HCT116 (cell line): Measurements from ENCODE around the gene RSPO1. TPM values are rescaled to one million over a fixed set of nuclear protein-coding genes. Genes with fewer than 3 reads are reported as not detected.

Experiments used
- ATAC-seq: fragments of 200-7000 bp; cut with Tn5 transposase; 2 replicates; pipeline ENCODE4 v1.9.1; 2020; ENCODE audit warnings: mild to moderate bottlenecking, moderate library complexity
- BruUV-seq: library from RNA; stranded (reverse); fragments of 400-500 nt; replicated peaks from 2 replicates; lab custom pipeline; 2021; lab: Mats Ljungman, UMichigan
- CTCF ChIA-PET: fragments of 300-600 bp; sonication (Branson Sonifier 250); formaldehyde crosslinking; loops from one replicate; lab custom pipeline; 2021; ENCODE audit warnings: antibody characterized with exemption; lab: Charles Lee
- POLR2A ChIA-PET: fragments of 300-600, 350-600 bp; sonication (Branson Sonifier 250); formaldehyde crosslinking; loops from one replicate; lab custom pipeline; 2021; ENCODE audit warnings: antibody characterized with exemption; lab: Charles Lee
- RAD21 ChIA-PET, 2 experiments: fragments of 300-600 bp; sonication (Branson Sonifier 250); formaldehyde crosslinking; loops; one replicate each; lab custom pipeline; 2023; ENCODE audit warnings: low total read pairs in 2 of 2; ENCODE audit not compliant: uncharacterized antibody in 2 of 2, unreplicated experiment in 2 of 2, low non-redundant PET in 1 of 2; lab: Charles Lee
- DNase-seq: peaks from one replicate; pipeline ENCODE4 v3.0.0-alpha.2; 2010; ENCODE audit warnings: low read depth, low spot score
- H2AFZ ChIP-seq: fragments of 200-600 bp; shearing (Covaris generic), sonication (generic); 2 replicates; pipeline ENCODE4 v1.6.1; 2017; ENCODE audit warnings: low read depth, mixed run types, mixed read lengths, antibody characterized with exemption, low read length; ENCODE audit not compliant: poor library complexity, severe bottlenecking
- H3K27ac ChIP-seq: 2 replicates; pipeline ENCODE4 v1.5.1; 2012; ENCODE audit warnings: low read depth, low read length
- H3K27me3 ChIP-seq: fragments of 200-600 bp; sonication (generic); 2 replicates; pipeline ENCODE4 v1.6.1; 2016; ENCODE audit warnings: mixed run types, low read length, mixed read lengths; ENCODE audit not compliant: insufficient read depth
- H3K36me3 ChIP-seq, 2 experiments: fragments of 200-500 bp in 1 of 2; fragments of 200-600 bp in 1 of 2; sonication (Bioruptor generic) in 1 of 2; sonication (generic) in 1 of 2; 2 replicates each; pipeline versions ENCODE4 v1.5.1 to v1.6.1; 2014 to 2016; ENCODE audit warnings: low read length in 2 of 2, inconsistent platforms in 1 of 2, mixed read lengths in 1 of 2, mixed run types in 1 of 2; ENCODE audit not compliant: insufficient read depth in 2 of 2, control insufficient read depth in 1 of 2
- H3K4me1 ChIP-seq, 2 experiments: fragments of 200-600 bp in 1 of 2; sonication (generic) in 1 of 2; 2 replicates each; pipeline versions ENCODE4 v1.5.1 to v1.6.1; 2012 to 2017; ENCODE audit warnings: low read length in 2 of 2, inconsistent platforms in 1 of 2, mild to moderate bottlenecking in 1 of 2, mixed read lengths in 1 of 2, mixed run types in 1 of 2, moderate library complexity in 1 of 2; ENCODE audit not compliant: insufficient read depth in 2 of 2, control insufficient read depth in 1 of 2
- H3K4me2 ChIP-seq: fragments of 200-600 bp; sonication (generic); 2 replicates; pipeline ENCODE4 v1.6.1; 2017; ENCODE audit warnings: mixed run types, low read length, mixed read lengths
- H3K4me3 ChIP-seq, 2 experiments: fragments of 200-600 bp in 1 of 2; sonication (generic) in 1 of 2; replicated peaks in 1 of 2; 2 replicates each; pipeline ENCODE4 v1.5.1; 2011 to 2016; ENCODE audit warnings: low read length in 2 of 2, control low read depth in 1 of 2, low read depth in 1 of 2, mild to moderate bottlenecking in 1 of 2, mixed read lengths in 1 of 2, mixed run types in 1 of 2
- H3K79me2 ChIP-seq: fragments of 200-600 bp; sonication (generic); 2 replicates; pipeline ENCODE4 v1.6.1; 2017; ENCODE audit warnings: mild to moderate bottlenecking, mixed run types, low read length, moderate library complexity, mixed read lengths; ENCODE audit not compliant: insufficient read depth
- H3K9ac ChIP-seq: fragments of 200-600 bp; sonication (generic); 2 replicates; pipeline ENCODE4 v1.6.1; 2016; ENCODE audit warnings: low read length, mixed read lengths
- H3K9me2 ChIP-seq: fragments of 200-600 bp; sonication (generic), shearing (Covaris generic); 2 replicates; pipeline ENCODE4 v1.6.1; 2017; ENCODE audit warnings: mixed run types, mild to moderate bottlenecking, moderate library complexity; ENCODE audit not compliant: insufficient read depth
- H3K9me3 ChIP-seq, 2 experiments: fragments of 200-500 bp in 1 of 2; fragments of 200-600 bp in 1 of 2; sonication (Bioruptor generic) in 1 of 2; sonication (generic) in 1 of 2; 2 replicates each; pipeline ENCODE4 v1.6.1; 2014 to 2017; ENCODE audit warnings: low read length in 2 of 2, mixed read lengths in 2 of 2, inconsistent platforms in 1 of 2, low read depth in 1 of 2, mild to moderate bottlenecking in 1 of 2, mixed run types in 1 of 2, moderate library complexity in 1 of 2; ENCODE audit not compliant: control insufficient read depth in 1 of 2, insufficient read depth in 1 of 2
- H4K20me1 ChIP-seq: fragments of 200-600 bp; sonication (generic), shearing (Covaris generic); 2 replicates; pipeline ENCODE4 v1.6.1; 2017; ENCODE audit warnings: mixed run types, mild to moderate bottlenecking, moderate library complexity; ENCODE audit not compliant: insufficient read depth
- ATF3 ChIP-seq: IDR thresholded peaks from 2 replicates; pipeline ENCODE4 v1.6.1; 2012
- CBX3 ChIP-seq: IDR thresholded peaks from 2 replicates; pipeline ENCODE4 v1.6.1; 2012; ENCODE audit warnings: low read depth
- EZH2 ChIP-seq: fragments of 200-600 bp; sonication (generic); IDR thresholded peaks from 2 replicates; pipeline ENCODE4 v1.6.1; 2017; ENCODE audit warnings: antibody characterized with exemption, mixed run types
- EZH2phosphoT487 ChIP-seq: fragments of 200-600 bp; IDR thresholded peaks from 2 replicates; pipeline ENCODE4 v1.6.1; 2018; ENCODE audit warnings: antibody characterized with exemption, borderline replicate concordance
- FOSL1 ChIP-seq: IDR thresholded peaks from 2 replicates; pipeline ENCODE4 v1.6.1; 2012; ENCODE audit warnings: low read depth
- POLR2A ChIP-seq: IDR thresholded peaks from 2 replicates; pipeline ENCODE4 v1.7.0; 2011; ENCODE audit warnings: borderline replicate concordance; ENCODE audit not compliant: insufficient read depth, insufficient read length; ENCODE audit errors: extremely low read depth
- SIN3A ChIP-seq: IDR thresholded peaks from 2 replicates; pipeline ENCODE4 v1.6.1; 2012; ENCODE audit warnings: low read depth
- SP1 ChIP-seq: IDR thresholded peaks from 2 replicates; pipeline ENCODE4 v1.6.1; 2012; ENCODE audit warnings: low read depth
- SRF ChIP-seq: IDR thresholded peaks from 2 replicates; pipeline ENCODE4 v1.6.1; 2012; ENCODE audit warnings: low read depth
- TCF7L2 ChIP-seq: IDR thresholded peaks from 2 replicates; pipeline ENCODE4 v1.7.0; 2011; ENCODE audit warnings: borderline replicate concordance, inconsistent platforms; ENCODE audit not compliant: insufficient read depth, insufficient read length; ENCODE audit errors: extremely low read depth
- ZNF274 ChIP-seq: fragments of 200-500 bp; sonication (Bioruptor generic); IDR thresholded peaks from 2 replicates; pipeline ENCODE4 v1.6.1; 2014; ENCODE audit warnings: mild to moderate bottlenecking, low read depth, low read length, inconsistent platforms
- intact Hi-C: fragments of 100-400 bp; cut with micrococcal nuclease; formaldehyde crosslinking; loops from 2 replicates; pipeline ENCODE4 v1.10.0; 2022
- total RNA-seq: library from RNA; stranded (reverse); gene quantifications from one replicate; pipeline ENCODE4 v1.2.1, GENCODE V29; 2021; ENCODE audit not compliant: unreplicated experiment
- TF ChIP-seq, protein P1 (sequence below): IDR thresholded peaks from 2 replicates; pipeline ENCODE4 v1.6.1; 2012

Gene RSPO1
- total RNA-seq, 1 experiment from 2014 or later, result 0.15 TPM

DNA sequence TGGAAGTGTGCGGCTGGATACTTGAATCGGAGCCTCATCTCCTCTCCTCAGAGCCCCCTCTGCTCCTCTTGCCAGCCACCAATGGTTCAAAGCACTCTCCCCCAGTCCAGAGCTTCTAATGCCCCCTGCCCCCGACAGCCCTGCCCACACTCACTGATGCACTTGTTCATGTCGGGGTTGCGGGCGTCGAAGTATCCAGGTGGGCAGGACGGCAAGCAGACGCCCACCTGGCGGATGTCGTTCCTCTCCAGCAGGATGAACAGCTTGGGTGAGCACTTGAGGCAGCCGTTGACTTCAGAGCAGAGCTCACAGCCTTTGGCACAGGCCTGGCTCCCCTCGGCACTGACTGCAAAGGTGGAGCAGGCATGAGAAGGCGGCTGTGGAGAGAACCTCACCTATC, 18.4 kb downstream of the RSPO1 start:
- no peaks in the 10 kb centered on the region for H3K36me3 ChIP-seq
- no TSS peak for BruUV-seq
- H4K20me1 ChIP-seq, result no peaks in the 10 kb centered on the region
- no peak overlapping the region for H3K4me2 ChIP-seq
- no peak overlapping the region for H2AFZ ChIP-seq
- intact Hi-C loops, result no loop called here
- CTCF ChIA-PET, result no interaction called here
- RAD21 ChIA-PET, result no interaction called here
- no peaks in the 10 kb centered on the region for H3K9me3 ChIP-seq
- POLR2A ChIA-PET, result no interaction called here
- H3K79me2 ChIP-seq, result no peaks in the 10 kb centered on the region
- no peak for TF ChIP-seq SIN3A
- no peak for TF ChIP-seq ATF3
- no peak for TF ChIP-seq SP1
- TF ChIP-seq, protein P1, sequence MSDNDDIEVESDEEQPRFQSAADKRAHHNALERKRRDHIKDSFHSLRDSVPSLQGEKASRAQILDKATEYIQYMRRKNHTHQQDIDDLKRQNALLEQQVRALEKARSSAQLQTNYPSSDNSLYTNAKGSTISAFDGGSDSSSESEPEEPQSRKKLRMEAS, result no peak
- TF ChIP-seq ZNF274, result no peak
- no peak for TF ChIP-seq EZH2
- TF ChIP-seq, all 23 proteins: peak for 0
- no peak overlapping the region for H3K27ac ChIP-seq
- H3K4me3 ChIP-seq, result no peak overlapping the region
- ATAC-seq, result no peak
- H3K27me3 ChIP-seq, result peaks cover 33% of the 10 kb centered on the region
- H3K9me2 ChIP-seq, result no peaks in the 10 kb centered on the region
- peaks cover 0 to 6% of the 10 kb centered on the region in 2 experiments; a peak in 3 of 4 replicates for H3K4me1 ChIP-seq
- DNase-seq, result no peak
- no peak overlapping the region for H3K9ac ChIP-seq

GRCh38 chr1:37614105-37614504, 20.6 kb downstream of the RSPO1 start:
- no TSS peak for BruUV-seq
- Histone ChIP-seq H3K27me3 (peaks cover 47% of the 10 kb centered on the region), H3K4me1 (no peaks in the 10 kb centered on the region), H3K79me2 (no peaks in the 10 kb centered on the region), H3K4me3 (no peak overlapping the region), H3K4me2 (no peak overlapping the region), H4K20me1 (no peaks in the 10 kb centered on the region)
- intact Hi-C loops, result no loop called here
- POLR2A ChIA-PET, result no interaction called here
- CTCF ChIA-PET, result no interaction called here
- RAD21 ChIA-PET, result no interaction called here
- TF ChIP-seq ZNF274 (no peak), SP1 (no peak), FOSL1 (no peak), EZH2phosphoT487 (no peak), CBX3 (no peak), SRF (no peak), TCF7L2 (no peak), POLR2A (no peak)
- TF ChIP-seq, protein P1, result no peak
- TF ChIP-seq, all 23 proteins: peak for 0
- no peak overlapping the region for H3K27ac ChIP-seq
- no peaks in the 10 kb centered on the region for H3K9me3 ChIP-seq
- no peak for ATAC-seq
- H3K36me3 ChIP-seq, result no peaks in the 10 kb centered on the region
- DNase-seq, result no peak
- no peaks in the 10 kb centered on the region for H3K9me2 ChIP-seq
- H2AFZ ChIP-seq, result no peak overlapping the region
- H3K9ac ChIP-seq, result no peak overlapping the region
